ENCODE results near the gene CFAP91.

Gene CFAP91

GRCh38 chr3:119746423-119746822 is 43.6 kb downstream of the CFAP91 start:
- DNase-seq: no peak

DNA sequence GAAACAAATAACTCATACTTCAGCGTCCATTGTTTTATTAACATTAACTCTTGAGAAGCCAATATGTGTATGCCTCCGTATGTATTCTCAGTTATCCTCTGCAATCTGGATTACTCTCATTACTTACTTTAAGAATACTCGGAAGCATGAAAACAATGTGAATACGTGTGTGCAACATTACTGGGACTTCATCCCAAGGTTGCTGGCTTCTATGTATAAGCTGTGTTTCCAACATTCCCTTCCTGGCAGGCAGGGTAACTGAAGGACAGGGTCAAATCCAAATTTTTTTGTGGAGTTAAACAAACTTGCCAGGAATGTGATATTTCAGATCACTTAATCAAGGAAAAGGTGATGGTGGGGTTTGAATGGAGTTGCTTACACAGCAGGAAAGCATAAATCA is 44.5 kb downstream of the CFAP91 start:
- DNase-seq: no peak

DNA sequence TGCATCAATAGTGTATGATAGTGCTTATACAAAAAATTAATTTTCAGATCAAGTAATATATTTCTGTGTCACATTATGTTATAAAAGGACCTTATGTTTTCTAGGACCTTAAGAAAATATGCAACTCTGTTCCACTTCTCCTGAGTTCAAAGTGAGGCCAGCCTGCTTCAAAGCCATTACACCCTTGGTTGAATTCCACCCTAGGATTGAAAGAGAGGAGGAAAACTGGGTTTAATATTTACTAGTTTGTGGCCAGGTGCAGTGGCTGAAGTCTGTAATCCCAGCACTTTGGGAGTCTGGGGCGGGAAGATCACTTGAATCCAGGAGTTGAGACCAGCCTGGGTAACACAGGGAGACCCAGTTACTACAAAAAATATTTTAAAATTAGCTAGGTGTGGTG is 46.2 kb downstream of the CFAP91 start:
- DNase-seq: no peak

DNA sequence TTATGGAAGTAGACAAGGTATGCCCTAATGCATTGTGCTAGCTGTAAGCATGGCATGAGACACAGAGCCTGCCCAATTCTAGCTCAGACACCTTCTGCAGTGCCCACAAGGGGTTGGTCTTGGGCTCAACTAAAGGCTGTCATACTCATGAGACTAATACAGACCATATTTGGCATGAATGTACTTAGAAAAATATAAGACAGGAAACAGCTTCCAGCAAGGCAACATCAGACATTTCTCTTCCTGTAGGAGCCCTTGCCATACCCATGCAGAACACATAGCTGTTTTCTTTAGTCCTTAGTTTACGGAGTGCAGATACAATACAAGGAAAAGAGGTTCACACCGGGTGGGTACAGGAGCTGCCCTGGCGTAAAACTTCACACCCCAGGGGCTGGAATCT is 48.6 kb downstream of the CFAP91 start:
- DNase-seq: no peak

Data from NCI-H1092 (cell line).